ENCODE results near the gene ELN.

DNA sequence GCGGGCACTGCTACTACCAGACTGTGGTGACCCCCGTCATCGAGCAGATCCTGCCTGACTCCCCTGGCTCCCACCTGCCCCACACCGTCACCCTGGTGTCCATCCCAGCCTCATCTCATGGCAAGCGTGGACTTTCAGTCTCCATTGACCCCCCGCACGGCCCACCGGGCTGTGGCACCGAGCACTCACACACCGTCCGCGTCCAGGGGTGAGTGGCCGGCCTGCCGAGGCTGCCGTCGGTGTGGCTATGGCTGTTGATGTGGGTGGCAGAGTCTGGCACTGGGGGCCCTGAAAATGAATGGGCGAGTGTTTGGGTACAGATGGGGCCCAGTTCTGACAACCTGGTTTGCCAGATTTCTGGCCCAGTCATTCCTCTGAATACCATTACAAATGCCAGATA, 71.1 kb downstream of the ELN start:
- TF ChIP-seq, protein P1, sequence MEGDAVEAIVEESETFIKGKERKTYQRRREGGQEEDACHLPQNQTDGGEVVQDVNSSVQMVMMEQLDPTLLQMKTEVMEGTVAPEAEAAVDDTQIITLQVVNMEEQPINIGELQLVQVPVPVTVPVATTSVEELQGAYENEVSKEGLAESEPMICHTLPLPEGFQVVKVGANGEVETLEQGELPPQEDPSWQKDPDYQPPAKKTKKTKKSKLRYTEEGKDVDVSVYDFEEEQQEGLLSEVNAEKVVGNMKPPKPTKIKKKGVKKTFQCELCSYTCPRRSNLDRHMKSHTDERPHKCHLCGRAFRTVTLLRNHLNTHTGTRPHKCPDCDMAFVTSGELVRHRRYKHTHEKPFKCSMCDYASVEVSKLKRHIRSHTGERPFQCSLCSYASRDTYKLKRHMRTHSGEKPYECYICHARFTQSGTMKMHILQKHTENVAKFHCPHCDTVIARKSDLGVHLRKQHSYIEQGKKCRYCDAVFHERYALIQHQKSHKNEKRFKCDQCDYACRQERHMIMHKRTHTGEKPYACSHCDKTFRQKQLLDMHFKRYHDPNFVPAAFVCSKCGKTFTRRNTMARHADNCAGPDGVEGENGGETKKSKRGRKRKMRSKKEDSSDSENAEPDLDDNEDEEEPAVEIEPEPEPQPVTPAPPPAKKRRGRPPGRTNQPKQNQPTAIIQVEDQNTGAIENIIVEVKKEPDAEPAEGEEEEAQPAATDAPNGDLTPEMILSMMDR (IDR thresholded peaks at IDR 0.05) = no peak
- TF ChIP-seq POLR2A (IDR thresholded peaks at IDR 0.05; ENCODE audit: low read depth) = no peak
- no peak for TF ChIP-seq EP300 (IDR thresholded peaks at IDR 0.05)
- no peak for TF ChIP-seq POLR2AphosphoS5 (IDR thresholded peaks at IDR 0.05)

Measured in esophagus muscularis mucosa (tissue), 4 donors.